Measurements from ENCODE around the gene POU4F3. TPM values are rescaled to one million over a fixed set of nuclear protein-coding genes. Genes with fewer than 3 reads are reported as not detected.
A peak's percentile ranks its signal among the peaks of the same experiment; 100 is the strongest.
"Not testable (repeated sequence)": the region's sequence is repeated elsewhere in the genome, so short reads cannot be mapped to it uniquely, and the experiment has no call there.

POU4F3 gene
- polyA plus RNA-seq (2013, experiment 1 of 4) = 0.17 TPM
- polyA plus RNA-seq (2013, experiment 2 of 4) = 0.07 TPM
- 0.21 TPM for polyA plus RNA-seq (2013, experiment 3 of 4)
- polyA plus RNA-seq (2013, experiment 4 of 4) = 0.12 TPM

DNA sequence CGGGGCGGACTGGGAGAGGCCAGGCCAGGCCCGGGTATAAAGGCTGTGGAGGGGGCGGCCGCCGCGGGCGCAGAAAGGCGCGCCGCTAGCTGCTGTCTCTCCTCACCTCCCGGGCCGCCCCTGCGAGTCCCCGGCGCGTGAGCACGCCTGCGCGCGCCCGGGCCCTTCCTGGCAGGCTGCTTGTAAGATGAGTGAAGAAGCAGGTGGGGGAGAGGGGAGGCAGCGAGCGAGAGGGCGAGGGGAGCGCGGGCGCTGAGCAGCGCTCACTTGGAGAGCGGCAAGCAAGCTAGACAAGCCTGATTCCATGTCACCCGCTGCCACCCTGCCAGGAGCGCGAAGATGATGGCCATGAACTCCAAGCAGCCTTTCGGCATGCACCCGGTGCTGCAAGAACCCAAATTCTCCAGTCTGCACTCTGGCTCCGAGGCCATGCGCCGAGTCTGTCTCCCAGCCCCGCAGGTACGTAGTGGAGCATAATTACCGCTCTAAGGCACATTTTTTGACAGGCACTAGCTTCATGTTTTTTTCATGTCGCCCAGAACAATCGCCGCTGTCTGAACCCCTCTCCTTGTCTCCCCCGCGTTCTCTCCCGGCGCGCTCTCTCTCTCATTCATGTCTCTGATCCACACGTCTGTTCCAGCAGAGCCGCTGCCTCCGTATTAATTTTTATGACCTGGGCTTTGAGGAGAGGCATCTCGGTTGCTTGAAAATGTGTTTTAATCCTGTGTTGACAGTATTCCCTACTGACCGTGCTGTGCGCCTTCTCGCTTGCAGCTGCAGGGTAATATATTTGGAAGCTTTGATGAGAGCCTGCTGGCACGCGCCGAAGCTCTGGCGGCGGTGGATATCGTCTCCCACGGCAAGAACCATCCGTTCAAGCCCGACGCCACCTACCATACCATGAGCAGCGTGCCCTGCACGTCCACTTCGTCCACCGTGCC is at the start of gene POU4F3:
TSS of gene POU4F3 (plus strand) at position 66 of the 941 bp plus-strand sequence. CDS start at position 340, 274 bp downstream.
- 2 to 3% methylated on average over 70 of the region's 70 CpGs for WGBS, 2 experiments
- Histone ChIP-seq H3K27ac (ENCODE audit: insufficient read depth, low read depth, low read length, poor library complexity, severe bottlenecking) (no peak within 1 kb of the TSS), H3K36me3 (ENCODE audit: control insufficient read depth, insufficient read depth, low read length) (no peaks in the 10 kb centered on the region), H3K9me3 (ENCODE audit: control insufficient read depth, low read length) (no peaks in the 10 kb centered on the region), H3K4me1 (ENCODE audit: control insufficient read depth, insufficient read depth, low read length) (peaks cover 4% of the 10 kb centered on the region), H3K27me3 (ENCODE audit: control insufficient read depth, insufficient read depth, low read length, poor library complexity, severe bottlenecking) (peaks cover 100% of the 10 kb centered on the region), H3K4me3 (ENCODE audit: insufficient read depth, low read depth, low read length) (peak within 1 kb of the TSS; percentile 16)

GRCh38 chr5:146290318-146290717 is 48.3 kb upstream of the POU4F3 start:
- no peak overlapping the region for H3K27ac ChIP-seq (ENCODE audit: insufficient read depth, low read depth, low read length, poor library complexity, severe bottlenecking)
- peaks cover 5% of the 10 kb centered on the region for H3K36me3 ChIP-seq (ENCODE audit: control insufficient read depth, insufficient read depth, low read length)
- no peaks in the 10 kb centered on the region for H3K9me3 ChIP-seq (ENCODE audit: control insufficient read depth, low read length)
- no peaks in the 10 kb centered on the region for H3K4me1 ChIP-seq (ENCODE audit: control insufficient read depth, insufficient read depth, low read length)
- 80 to 93% methylated on average over 2 of the region's 2 CpGs for WGBS, 2 experiments
- no peaks in the 10 kb centered on the region for H3K27me3 ChIP-seq (ENCODE audit: control insufficient read depth, insufficient read depth, low read length, poor library complexity, severe bottlenecking)
- H3K4me3 ChIP-seq (ENCODE audit: insufficient read depth, low read depth, low read length) = no peak overlapping the region

DNA sequence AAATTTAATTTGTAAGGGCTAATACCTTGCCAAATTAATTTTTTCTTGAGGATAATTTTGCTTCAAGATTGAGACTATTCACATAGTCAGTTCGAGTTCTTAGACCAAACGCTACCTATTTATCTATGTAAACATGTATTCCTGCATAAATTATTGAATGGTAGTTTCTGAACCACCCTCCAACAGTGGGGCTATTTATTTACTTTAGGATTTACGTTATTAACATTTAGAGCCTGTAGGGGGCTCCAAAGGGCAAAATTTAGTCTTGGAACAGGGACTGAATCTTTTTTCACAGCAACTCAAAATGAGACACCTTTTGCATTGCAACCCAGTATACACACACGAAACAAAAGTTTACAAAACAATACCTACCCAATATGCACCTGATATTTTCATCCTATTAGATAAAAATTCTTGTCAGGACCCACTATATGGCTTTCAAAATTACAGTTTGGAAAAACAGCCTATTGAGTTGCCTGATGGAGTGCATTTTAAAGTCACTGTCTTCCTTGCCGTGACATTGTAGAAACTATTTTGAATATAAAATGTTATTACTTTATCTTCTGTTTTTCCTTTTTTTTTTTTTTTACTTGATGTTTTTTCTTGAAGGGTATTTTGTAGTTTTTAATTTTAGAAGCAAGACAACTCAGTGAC is 47.1 kb upstream of the POU4F3 start:
- no peaks in the 10 kb centered on the region for H3K27me3 ChIP-seq (ENCODE audit: control insufficient read depth, insufficient read depth, low read length, poor library complexity, severe bottlenecking)
- 12 to 16% methylated on average over 2 of the region's 5 CpGs for WGBS, 2 experiments
- H3K4me1 ChIP-seq (ENCODE audit: control insufficient read depth, insufficient read depth, low read length) = no peaks in the 10 kb centered on the region
- no peak overlapping the region for H3K27ac ChIP-seq (ENCODE audit: insufficient read depth, low read depth, low read length, poor library complexity, severe bottlenecking)
- H3K36me3 ChIP-seq (ENCODE audit: control insufficient read depth, insufficient read depth, low read length) = no peaks in the 10 kb centered on the region
- no peak overlapping the region for H3K4me3 ChIP-seq (ENCODE audit: insufficient read depth, low read depth, low read length)
- no peaks in the 10 kb centered on the region for H3K9me3 ChIP-seq (ENCODE audit: control insufficient read depth, low read length)

DNA sequence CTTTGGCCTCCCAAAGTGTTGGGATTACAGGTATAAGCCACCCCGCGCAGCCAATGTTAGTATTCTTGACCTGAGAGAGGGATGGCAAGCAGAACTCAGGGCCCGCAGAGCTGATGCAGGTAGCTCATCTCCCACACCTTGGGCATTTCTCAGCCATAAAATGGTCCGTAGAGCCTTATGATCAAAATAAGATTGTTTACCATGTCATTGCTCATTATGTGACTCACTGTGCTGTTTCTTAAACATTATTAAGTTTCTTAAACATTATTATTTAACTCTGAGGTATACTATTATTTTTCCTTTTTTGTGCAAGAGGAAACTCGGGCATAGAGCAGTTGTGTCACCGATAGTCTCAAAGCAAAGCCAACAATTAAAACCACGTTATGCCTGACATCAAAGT is 42.4 kb upstream of the POU4F3 start:
- 93 to 94% methylated on average over 7 of the region's 7 CpGs for WGBS, 2 experiments

GRCh38 chr5:146298920-146299319 is 39.7 kb upstream of the POU4F3 start:
- H3K4me3 ChIP-seq (ENCODE audit: insufficient read depth, low read depth, low read length); H3K36me3 ChIP-seq (ENCODE audit: control insufficient read depth, insufficient read depth, low read length); H3K4me1 ChIP-seq (ENCODE audit: control insufficient read depth, insufficient read depth, low read length); H3K9me3 ChIP-seq (ENCODE audit: control insufficient read depth, low read length); H3K27ac ChIP-seq (ENCODE audit: insufficient read depth, low read depth, low read length, poor library complexity, severe bottlenecking); H3K27me3 ChIP-seq (ENCODE audit: control insufficient read depth, insufficient read depth, low read length, poor library complexity, severe bottlenecking): not testable (repeated sequence)
- WGBS, 2 experiments = 78 to 93% methylated on average over 3 of the region's 3 CpGs

More for the DNA sequence above, 42.4 kb upstream of the POU4F3 start:
- Histone ChIP-seq H3K27me3 (ENCODE audit: control insufficient read depth, insufficient read depth, low read length, poor library complexity, severe bottlenecking) (no peaks in the 10 kb centered on the region), H3K27ac (ENCODE audit: insufficient read depth, low read depth, low read length, poor library complexity, severe bottlenecking) (no peak overlapping the region), H3K4me3 (ENCODE audit: insufficient read depth, low read depth, low read length) (no peak overlapping the region), H3K4me1 (ENCODE audit: control insufficient read depth, insufficient read depth, low read length) (no peaks in the 10 kb centered on the region), H3K36me3 (ENCODE audit: control insufficient read depth, insufficient read depth, low read length) (no peaks in the 10 kb centered on the region), H3K9me3 (ENCODE audit: control insufficient read depth, low read length) (no peaks in the 10 kb centered on the region)

- H3K27me3 ChIP-seq (ENCODE audit: control insufficient read depth, insufficient read depth, low read length, poor library complexity, severe bottlenecking) = no peaks in the 10 kb centered on the region
- 79 to 83% methylated on average over 2 of the region's 2 CpGs for WGBS, 2 experiments
- H3K27ac ChIP-seq (ENCODE audit: insufficient read depth, low read depth, low read length, poor library complexity, severe bottlenecking) = no peak overlapping the region
- no peaks in the 10 kb centered on the region for H3K36me3 ChIP-seq (ENCODE audit: control insufficient read depth, insufficient read depth, low read length)
- H3K4me1 ChIP-seq (ENCODE audit: control insufficient read depth, insufficient read depth, low read length) = no peaks in the 10 kb centered on the region
- no peaks in the 10 kb centered on the region for H3K9me3 ChIP-seq (ENCODE audit: control insufficient read depth, low read length)
- no peak overlapping the region for H3K4me3 ChIP-seq (ENCODE audit: insufficient read depth, low read depth, low read length)
Measured at GRCh38 chr5:146301626-146302025, 37.0 kb upstream of the POU4F3 start.

DNA sequence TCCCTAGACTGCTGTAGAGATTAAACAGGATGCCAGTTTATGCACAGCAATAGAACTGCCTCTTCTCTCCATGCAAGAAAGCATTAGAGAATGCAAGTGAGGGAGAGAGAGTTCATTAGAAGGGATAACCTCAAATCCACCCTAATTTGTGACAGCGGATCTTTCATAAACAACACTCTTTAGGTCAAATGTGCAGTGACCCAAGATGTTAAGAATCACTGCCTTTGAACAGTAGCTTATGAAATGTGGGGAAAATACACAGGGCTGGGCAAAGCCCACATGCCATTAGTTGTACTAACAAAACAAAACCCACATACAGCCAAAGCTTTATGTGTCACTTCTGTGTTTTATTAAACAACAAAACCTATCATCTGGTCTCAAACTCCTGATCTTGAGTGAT is 36.2 kb upstream of the POU4F3 start:
- no peak overlapping the region for H3K4me3 ChIP-seq (ENCODE audit: insufficient read depth, low read depth, low read length)
- H3K9me3 ChIP-seq (ENCODE audit: control insufficient read depth, low read length) = no peaks in the 10 kb centered on the region
- no peaks in the 10 kb centered on the region for H3K36me3 ChIP-seq (ENCODE audit: control insufficient read depth, insufficient read depth, low read length)
- no peaks in the 10 kb centered on the region for H3K4me1 ChIP-seq (ENCODE audit: control insufficient read depth, insufficient read depth, low read length)
- H3K27me3 ChIP-seq (ENCODE audit: control insufficient read depth, insufficient read depth, low read length, poor library complexity, severe bottlenecking) = no peaks in the 10 kb centered on the region
- H3K27ac ChIP-seq (ENCODE audit: insufficient read depth, low read depth, low read length, poor library complexity, severe bottlenecking) = no peak overlapping the region
- 100% methylated on average over 1 of the region's 1 CpG for WGBS, 2 experiments

GRCh38 chr5:146306838-146307237 is 31.8 kb upstream of the POU4F3 start:
- no peaks in the 10 kb centered on the region for H3K4me1 ChIP-seq (ENCODE audit: control insufficient read depth, insufficient read depth, low read length)
- H3K27ac ChIP-seq (ENCODE audit: insufficient read depth, low read depth, low read length, poor library complexity, severe bottlenecking) = no peak overlapping the region
- 86 to 93% methylated on average over 1 of the region's 1 CpG for WGBS, 2 experiments
- H3K36me3 ChIP-seq (ENCODE audit: control insufficient read depth, insufficient read depth, low read length) = no peaks in the 10 kb centered on the region
- no peaks in the 10 kb centered on the region for H3K27me3 ChIP-seq (ENCODE audit: control insufficient read depth, insufficient read depth, low read length, poor library complexity, severe bottlenecking)
- H3K4me3 ChIP-seq (ENCODE audit: insufficient read depth, low read depth, low read length) = no peak overlapping the region
- H3K9me3 ChIP-seq (ENCODE audit: control insufficient read depth, low read length) = no peaks in the 10 kb centered on the region

GRCh38 chr5:146307796-146308195 is 30.8 kb upstream of the POU4F3 start:
- Histone ChIP-seq H3K36me3 (ENCODE audit: control insufficient read depth, insufficient read depth, low read length) (no peaks in the 10 kb centered on the region), H3K27me3 (ENCODE audit: control insufficient read depth, insufficient read depth, low read length, poor library complexity, severe bottlenecking) (no peaks in the 10 kb centered on the region), H3K4me1 (ENCODE audit: control insufficient read depth, insufficient read depth, low read length) (no peaks in the 10 kb centered on the region), H3K27ac (ENCODE audit: insufficient read depth, low read depth, low read length, poor library complexity, severe bottlenecking) (no peak overlapping the region), H3K9me3 (ENCODE audit: control insufficient read depth, low read length) (no peaks in the 10 kb centered on the region), H3K4me3 (ENCODE audit: insufficient read depth, low read depth, low read length) (no peak overlapping the region)
- WGBS, 2 experiments = 83 to 96% methylated on average over 2 of the region's 2 CpGs

DNA sequence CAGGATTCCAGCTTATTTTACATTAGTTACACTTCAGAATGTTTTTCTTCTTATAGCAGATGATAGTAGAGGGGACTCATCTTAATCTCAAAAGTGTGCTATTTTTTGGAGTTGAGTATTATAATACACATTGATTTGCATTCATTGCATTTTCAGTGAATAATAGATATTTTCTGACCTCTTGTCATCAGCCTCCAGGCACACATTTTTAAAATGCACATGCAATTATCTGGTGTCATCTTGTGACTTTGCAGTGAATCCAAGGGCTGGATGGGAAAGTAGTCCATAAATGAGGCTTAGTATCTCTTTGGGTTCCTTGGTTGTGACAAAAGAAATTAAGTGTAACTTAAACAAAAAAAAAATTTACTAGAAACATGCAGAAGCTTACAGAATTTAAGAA is 28.1 kb upstream of the POU4F3 start:
- H3K36me3 ChIP-seq (ENCODE audit: control insufficient read depth, insufficient read depth, low read length) = no peaks in the 10 kb centered on the region
- no peaks in the 10 kb centered on the region for H3K4me1 ChIP-seq (ENCODE audit: control insufficient read depth, insufficient read depth, low read length)
- H3K27ac ChIP-seq (ENCODE audit: insufficient read depth, low read depth, low read length, poor library complexity, severe bottlenecking) = no peak overlapping the region
- no peaks in the 10 kb centered on the region for H3K27me3 ChIP-seq (ENCODE audit: control insufficient read depth, insufficient read depth, low read length, poor library complexity, severe bottlenecking)
- H3K9me3 ChIP-seq (ENCODE audit: control insufficient read depth, low read length) = no peaks in the 10 kb centered on the region
- H3K4me3 ChIP-seq (ENCODE audit: insufficient read depth, low read depth, low read length) = no peak overlapping the region
